Measurements from ENCODE around the gene FARS2. TPM values are rescaled to one million over a fixed set of nuclear protein-coding genes. Genes with fewer than 3 reads are reported as not detected.

The FARS2 gene
- total RNA-seq, 1 donor from 2014 or later = 8.2 TPM

DNA sequence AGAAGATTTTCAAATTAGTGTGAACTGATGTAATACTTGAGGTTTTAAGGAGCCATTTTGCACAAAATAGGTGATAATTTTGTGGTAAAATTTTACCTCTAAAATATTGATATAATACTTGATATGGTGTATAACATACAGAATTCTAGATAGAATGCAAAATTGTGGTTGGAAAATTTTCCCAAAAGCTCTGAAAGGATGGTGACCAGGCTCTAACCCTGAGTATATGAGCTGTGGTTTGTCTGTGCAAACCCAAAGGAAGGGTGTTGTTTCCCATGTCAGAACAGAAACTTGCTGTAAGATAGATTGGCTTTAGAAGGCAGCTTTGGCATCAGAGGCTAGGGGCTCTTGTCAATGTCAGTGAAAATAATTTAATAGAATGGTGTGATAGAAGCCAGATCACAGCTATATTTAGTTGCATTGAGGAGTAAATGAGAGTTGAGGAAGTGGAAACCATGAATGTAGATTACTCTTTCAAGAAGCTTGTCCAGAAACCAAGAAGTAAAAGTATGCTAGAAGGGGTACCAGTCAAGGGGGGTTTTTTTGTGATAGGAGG lies 257.7 kb downstream of the FARS2 start:
- no peak overlapping the region for H3K4me3 ChIP-seq (ENCODE audit: low read depth, low read length)
- TF ChIP-seq, protein P1, sequence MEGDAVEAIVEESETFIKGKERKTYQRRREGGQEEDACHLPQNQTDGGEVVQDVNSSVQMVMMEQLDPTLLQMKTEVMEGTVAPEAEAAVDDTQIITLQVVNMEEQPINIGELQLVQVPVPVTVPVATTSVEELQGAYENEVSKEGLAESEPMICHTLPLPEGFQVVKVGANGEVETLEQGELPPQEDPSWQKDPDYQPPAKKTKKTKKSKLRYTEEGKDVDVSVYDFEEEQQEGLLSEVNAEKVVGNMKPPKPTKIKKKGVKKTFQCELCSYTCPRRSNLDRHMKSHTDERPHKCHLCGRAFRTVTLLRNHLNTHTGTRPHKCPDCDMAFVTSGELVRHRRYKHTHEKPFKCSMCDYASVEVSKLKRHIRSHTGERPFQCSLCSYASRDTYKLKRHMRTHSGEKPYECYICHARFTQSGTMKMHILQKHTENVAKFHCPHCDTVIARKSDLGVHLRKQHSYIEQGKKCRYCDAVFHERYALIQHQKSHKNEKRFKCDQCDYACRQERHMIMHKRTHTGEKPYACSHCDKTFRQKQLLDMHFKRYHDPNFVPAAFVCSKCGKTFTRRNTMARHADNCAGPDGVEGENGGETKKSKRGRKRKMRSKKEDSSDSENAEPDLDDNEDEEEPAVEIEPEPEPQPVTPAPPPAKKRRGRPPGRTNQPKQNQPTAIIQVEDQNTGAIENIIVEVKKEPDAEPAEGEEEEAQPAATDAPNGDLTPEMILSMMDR (IDR thresholded peaks at IDR 0.05; ENCODE audit: insufficient read depth, low read length, poor library complexity, severe bottlenecking) = no peak
- no peak for DNase-seq (ENCODE audit: low read depth)
- H3K27me3 ChIP-seq (ENCODE audit: control insufficient read depth, insufficient read depth, low read length) = no peaks in the 10 kb centered on the region
- H3K36me3 ChIP-seq (ENCODE audit: control insufficient read depth, insufficient read depth, low read length) = no peaks in the 10 kb centered on the region

DNA sequence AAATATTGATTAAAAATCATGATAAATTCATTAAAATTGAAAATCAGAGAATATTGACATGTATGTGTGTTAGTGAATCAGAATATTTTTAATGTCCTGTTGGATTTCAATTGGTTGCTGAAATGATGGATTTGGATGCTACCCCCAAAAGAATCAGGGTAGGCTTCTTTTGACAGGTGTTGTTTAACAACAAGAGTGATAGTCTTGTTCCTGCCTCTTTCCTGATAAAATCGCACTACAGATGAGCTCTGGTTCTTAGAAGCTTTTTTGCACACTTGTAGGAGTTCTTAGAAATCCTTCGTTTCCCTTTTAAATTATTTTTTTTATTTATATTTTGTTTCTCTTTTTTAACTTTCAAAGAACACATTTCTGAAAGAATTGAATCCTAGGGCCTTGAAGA lies 259.5 kb downstream of the FARS2 start:
- DNase-seq (ENCODE audit: low read depth) = no peak
- H3K4me3 ChIP-seq (ENCODE audit: low read depth, low read length) = no peak overlapping the region
- TF ChIP-seq, protein P1 (IDR thresholded peaks at IDR 0.05; ENCODE audit: insufficient read depth, low read length, poor library complexity, severe bottlenecking) = no peak

DNA sequence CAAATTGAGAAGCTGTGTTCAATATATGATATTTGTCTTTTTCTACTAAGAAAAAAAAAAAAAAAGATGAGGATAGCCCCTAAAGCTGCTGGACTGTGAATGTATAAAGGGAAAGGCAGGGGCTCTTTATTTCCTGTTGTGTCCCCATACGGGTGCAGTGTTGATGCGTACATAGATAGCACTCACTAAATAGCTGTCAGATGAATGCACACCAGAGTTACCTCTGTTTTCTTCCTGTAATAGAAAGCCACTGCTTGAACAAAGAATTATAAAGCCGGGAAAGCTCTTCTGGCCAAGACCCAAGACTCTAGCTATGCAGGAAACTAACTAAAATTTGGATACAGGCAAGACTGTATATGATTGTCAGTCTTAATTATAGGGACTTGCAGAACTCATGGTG lies 260.0 kb downstream of the FARS2 start:
- Histone ChIP-seq H3K36me3 (ENCODE audit: control insufficient read depth, insufficient read depth, low read length) (no peaks in the 10 kb centered on the region), H3K27me3 (ENCODE audit: control insufficient read depth, insufficient read depth, low read length) (no peaks in the 10 kb centered on the region), H3K4me3 (ENCODE audit: low read depth, low read length) (no peak overlapping the region)
- no peak for DNase-seq (ENCODE audit: low read depth)
- TF ChIP-seq, protein P1 (IDR thresholded peaks at IDR 0.05; ENCODE audit: insufficient read depth, low read length, poor library complexity, severe bottlenecking) = no peak

More for the DNA sequence above, 259.5 kb downstream of the FARS2 start:
- no peaks in the 10 kb centered on the region for H3K36me3 ChIP-seq (ENCODE audit: control insufficient read depth, insufficient read depth, low read length)
- no peaks in the 10 kb centered on the region for H3K27me3 ChIP-seq (ENCODE audit: control insufficient read depth, insufficient read depth, low read length)

DNA sequence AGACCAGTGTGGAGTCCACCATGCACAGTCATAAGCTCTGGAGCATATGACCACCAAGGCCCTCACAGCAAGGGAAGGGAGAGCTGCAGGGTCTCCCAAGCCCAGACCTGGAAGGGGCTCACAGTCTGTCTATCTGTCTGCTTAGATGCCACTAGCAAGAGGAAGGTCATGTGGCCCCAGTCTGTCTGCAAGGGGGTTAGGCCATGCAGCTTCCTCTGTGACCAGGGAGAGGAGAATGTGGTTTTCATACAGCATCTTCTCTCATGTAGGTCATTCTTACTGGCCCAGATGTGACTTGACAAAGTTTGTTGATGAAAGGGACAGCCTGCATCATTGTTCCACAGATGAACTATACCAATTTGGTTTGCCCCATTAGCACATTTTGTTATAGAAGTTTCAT lies 260.8 kb downstream of the FARS2 start:
- Histone ChIP-seq H3K27me3 (ENCODE audit: control insufficient read depth, insufficient read depth, low read length) (no peaks in the 10 kb centered on the region), H3K4me3 (ENCODE audit: low read depth, low read length) (no peak overlapping the region), H3K36me3 (ENCODE audit: control insufficient read depth, insufficient read depth, low read length) (no peaks in the 10 kb centered on the region)
- TF ChIP-seq, protein P1 (IDR thresholded peaks at IDR 0.05; ENCODE audit: insufficient read depth, low read length, poor library complexity, severe bottlenecking) = no peak
- DNase-seq (ENCODE audit: low read depth) = no peak

DNA sequence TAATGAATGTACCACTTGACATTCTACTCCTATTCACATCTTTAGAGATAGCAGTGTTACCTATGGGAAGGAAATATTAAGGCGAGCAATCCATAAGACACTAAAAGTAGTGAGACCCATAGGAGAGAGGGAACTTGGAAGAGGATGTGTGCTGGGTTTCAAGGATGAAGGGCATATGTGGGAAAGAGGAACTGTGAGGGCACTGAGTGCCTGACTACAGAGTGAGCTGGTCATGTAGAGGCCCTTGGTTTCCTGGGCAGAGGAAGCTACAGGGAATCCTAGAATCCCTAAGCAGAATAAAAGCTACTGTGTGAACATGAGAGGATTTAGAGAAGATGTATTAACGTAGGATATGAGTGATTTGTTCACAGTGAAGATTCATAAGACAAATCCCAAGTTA lies 262.8 kb downstream of the FARS2 start:
- TF ChIP-seq, protein P1 (IDR thresholded peaks at IDR 0.05; ENCODE audit: insufficient read depth, low read length, poor library complexity, severe bottlenecking) = no peak
- H3K4me3 ChIP-seq (ENCODE audit: low read depth, low read length) = no peak overlapping the region
- H3K36me3 ChIP-seq (ENCODE audit: control insufficient read depth, insufficient read depth, low read length) = no peaks in the 10 kb centered on the region
- no peaks in the 10 kb centered on the region for H3K27me3 ChIP-seq (ENCODE audit: control insufficient read depth, insufficient read depth, low read length)
- no peak for DNase-seq (ENCODE audit: low read depth)

DNA sequence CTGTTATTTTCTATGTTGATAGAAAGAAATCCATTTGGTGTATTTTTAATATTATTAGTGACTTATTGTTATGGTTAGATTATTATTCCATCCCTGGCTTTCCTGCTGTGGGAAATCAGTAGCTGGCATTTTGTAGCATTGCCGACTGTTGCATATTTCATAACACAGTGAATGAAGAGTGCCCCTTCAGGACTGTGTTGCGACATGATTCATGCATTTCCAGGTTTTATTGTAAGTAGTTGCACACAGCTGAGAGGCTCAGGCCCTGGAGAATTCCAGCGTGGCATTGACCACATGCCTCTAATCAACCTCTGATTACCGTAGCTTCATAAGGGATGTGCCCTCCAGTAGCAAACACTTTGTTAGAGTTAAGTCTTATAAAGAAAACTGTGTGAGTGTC lies 263.9 kb downstream of the FARS2 start:
- TF ChIP-seq, protein P1 (IDR thresholded peaks at IDR 0.05; ENCODE audit: insufficient read depth, low read length, poor library complexity, severe bottlenecking) = no peak
- no peaks in the 10 kb centered on the region for H3K36me3 ChIP-seq (ENCODE audit: control insufficient read depth, insufficient read depth, low read length)
- no peaks in the 10 kb centered on the region for H3K27me3 ChIP-seq (ENCODE audit: control insufficient read depth, insufficient read depth, low read length)
- H3K4me3 ChIP-seq (ENCODE audit: low read depth, low read length) = no peak overlapping the region
- no peak for DNase-seq (ENCODE audit: low read depth)

All from kidney epithelial cell (primary cell).